ENCODE results near the gene BAHCC1. TPM values are rescaled to one million over a fixed set of nuclear protein-coding genes. Genes with fewer than 3 reads are reported as not detected.

The BAHCC1 gene
- total and polyA plus RNA-seq, 10 of the 15 experiments (the other 5 are each of a cell fraction or from before 2014, with no cell fraction given), result 0.03 to 0.14 (median 0.11) TPM; not detected in 6

DNA sequence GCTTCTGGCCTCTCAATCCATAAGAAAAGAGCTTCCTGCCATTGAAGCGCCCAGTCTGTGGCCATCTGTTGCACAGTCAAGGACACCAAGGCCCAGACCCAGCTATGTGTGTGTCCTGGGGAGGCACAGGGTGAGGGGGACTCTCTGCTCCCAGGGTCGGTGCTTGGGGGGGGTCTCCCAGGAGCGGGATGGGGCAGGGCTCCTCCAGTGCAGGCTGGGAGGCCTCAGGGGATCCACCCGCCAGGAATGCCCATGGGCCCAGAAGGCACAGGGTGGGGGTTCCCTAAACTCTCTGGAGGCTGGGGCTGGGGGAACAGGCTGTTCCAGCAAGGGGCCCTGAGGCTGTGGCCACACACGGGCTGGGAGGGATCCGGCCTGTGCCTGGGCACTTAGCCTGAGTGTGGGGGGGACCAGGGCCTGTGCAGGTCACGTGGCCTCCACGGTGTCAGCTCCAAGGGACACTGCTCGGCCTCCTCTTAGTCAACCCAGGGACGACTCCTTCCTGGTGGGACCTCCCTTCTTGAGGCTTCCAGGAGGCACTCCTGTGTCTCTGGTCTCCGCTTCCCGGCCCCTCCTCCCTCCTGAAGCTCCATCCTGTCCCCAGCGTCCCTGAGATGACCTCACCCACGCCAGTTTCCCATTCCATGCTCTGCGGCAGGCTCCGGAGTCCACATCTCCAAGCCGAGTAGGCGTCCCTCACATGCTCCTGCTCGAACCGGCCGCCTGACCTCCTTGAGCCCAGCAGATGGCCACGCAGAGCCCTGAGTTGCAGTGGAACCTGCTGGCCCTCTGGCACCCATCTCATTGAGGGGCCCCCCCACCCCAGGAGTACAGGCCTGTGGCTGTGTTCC is 23.1 kb upstream of the BAHCC1 start:
- no peak overlapping the region for H3K9ac ChIP-seq (ENCODE audit: control insufficient read depth, insufficient read depth, low read length)
- H3K4me1 ChIP-seq (ENCODE audit: control insufficient read depth, insufficient read depth, low read length), result no peaks in the 10 kb centered on the region
- H3K4me2 ChIP-seq (ENCODE audit: control insufficient read depth, insufficient read depth), result no peak overlapping the region
- H4K20me1 ChIP-seq (ENCODE audit: control insufficient read depth, insufficient read depth), result no peaks in the 10 kb centered on the region
- 38% methylated on average over 22 of the region's 22 CpGs for WGBS (ENCODE audit: insufficient coverage, insufficient replicate concordance, low lambda C conversion rate, missing lambda C conversion rate)
- H3K27me3 ChIP-seq (replicated peaks in 1 of 2; ENCODE audit: control insufficient read depth in 2 of 2, insufficient read depth in 2 of 2, low read length in 1 of 2), result no peaks in the 10 kb centered on the region
- no peak for DNase-seq (ENCODE audit: low read depth, low spot score)
- ChIA-PET CTCF (no interaction called here), POLR2A (no interaction called here), RAD21 (ENCODE audit: unreplicated experiment) (no interaction called here), SMC1A (ENCODE audit: uncharacterized antibody, unreplicated experiment) (no interaction called here)
- intact Hi-C loops (cut with micrococcal nuclease; ENCODE audit: unreplicated experiment), result no loop called here
- no peaks in the 10 kb centered on the region for H3K79me2 ChIP-seq (ENCODE audit: control insufficient read depth, insufficient read depth, low read length)
- no peak for FAIRE-seq
- no peak overlapping the region for H3K4me3 ChIP-seq
- in situ Hi-C loops (cut with MboI), result no loop called here
- H3K36me3 ChIP-seq (ENCODE audit: control insufficient read depth in 2 of 2, insufficient read depth in 2 of 2, low read length in 1 of 2), result no peaks in the 10 kb centered on the region
- no peak for ATAC-seq
- no TSS peak for BruUV-seq (replicated peaks)
- no peak overlapping the region for H3K27ac ChIP-seq (ENCODE audit: control insufficient read depth, insufficient read depth)
- no peaks in the 10 kb centered on the region; the same call in 2 of the 3 replicates for H3K9me3 ChIP-seq (replicated peaks; ENCODE audit: control insufficient read depth, insufficient read depth, low read length)
- TF ChIP-seq, protein P1, sequence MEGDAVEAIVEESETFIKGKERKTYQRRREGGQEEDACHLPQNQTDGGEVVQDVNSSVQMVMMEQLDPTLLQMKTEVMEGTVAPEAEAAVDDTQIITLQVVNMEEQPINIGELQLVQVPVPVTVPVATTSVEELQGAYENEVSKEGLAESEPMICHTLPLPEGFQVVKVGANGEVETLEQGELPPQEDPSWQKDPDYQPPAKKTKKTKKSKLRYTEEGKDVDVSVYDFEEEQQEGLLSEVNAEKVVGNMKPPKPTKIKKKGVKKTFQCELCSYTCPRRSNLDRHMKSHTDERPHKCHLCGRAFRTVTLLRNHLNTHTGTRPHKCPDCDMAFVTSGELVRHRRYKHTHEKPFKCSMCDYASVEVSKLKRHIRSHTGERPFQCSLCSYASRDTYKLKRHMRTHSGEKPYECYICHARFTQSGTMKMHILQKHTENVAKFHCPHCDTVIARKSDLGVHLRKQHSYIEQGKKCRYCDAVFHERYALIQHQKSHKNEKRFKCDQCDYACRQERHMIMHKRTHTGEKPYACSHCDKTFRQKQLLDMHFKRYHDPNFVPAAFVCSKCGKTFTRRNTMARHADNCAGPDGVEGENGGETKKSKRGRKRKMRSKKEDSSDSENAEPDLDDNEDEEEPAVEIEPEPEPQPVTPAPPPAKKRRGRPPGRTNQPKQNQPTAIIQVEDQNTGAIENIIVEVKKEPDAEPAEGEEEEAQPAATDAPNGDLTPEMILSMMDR (IDR thresholded peaks at IDR 0.05 in 2 of 3, conservative IDR thresholded peaks at IDR 0.05 in 1 of 3; ENCODE audit: control insufficient read depth in 2 of 3, extremely low read depth in 1 of 3, insufficient read depth in 1 of 3, low read depth in 3 of 3, low read length in 3 of 3), result peak in 1 of 3 experiments; percentile 14; a peak in 1 of 6 replicates
- TF ChIP-seq, protein P2, sequence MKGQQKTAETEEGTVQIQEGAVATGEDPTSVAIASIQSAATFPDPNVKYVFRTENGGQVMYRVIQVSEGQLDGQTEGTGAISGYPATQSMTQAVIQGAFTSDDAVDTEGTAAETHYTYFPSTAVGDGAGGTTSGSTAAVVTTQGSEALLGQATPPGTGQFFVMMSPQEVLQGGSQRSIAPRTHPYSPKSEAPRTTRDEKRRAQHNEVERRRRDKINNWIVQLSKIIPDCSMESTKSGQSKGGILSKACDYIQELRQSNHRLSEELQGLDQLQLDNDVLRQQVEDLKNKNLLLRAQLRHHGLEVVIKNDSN (IDR thresholded peaks at IDR 0.05; ENCODE audit: borderline replicate concordance, extremely low read length, insufficient read depth, low read depth, low read length), result peak; percentile 47
- no peak for TF ChIP-seq SIN3A (IDR thresholded peaks at IDR 0.05; ENCODE audit: low read depth, low read length)
- no peak overlapping the region for H2AFZ ChIP-seq (ENCODE audit: control insufficient read depth, low read depth, low read length)
